OCI-LY1 (cell line): Measurements from ENCODE around the gene SELENOO.

ENCODE experiments used
- H2AFZ ChIP-seq: fragments of 200-600 bp; sonication (generic), shearing (Covaris generic); 2 replicates; pipeline ENCODE4 v1.6.0; 2014; ENCODE audit warnings: antibody characterized with exemption, mild to moderate bottlenecking, low read length
- H3F3A ChIP-seq: fragments of 200-600 bp; sonication (generic), shearing (Covaris generic); 2 replicates; pipeline ENCODE4 v1.6.0; 2014; ENCODE audit warnings: mild to moderate bottlenecking, antibody characterized with exemption, low read length, moderate library complexity; ENCODE audit not compliant: insufficient read depth
- H3K27ac ChIP-seq: fragments of 200-600 bp; sonication (generic); 2 replicates; pipeline ENCODE4 v1.5.1; 2014; ENCODE audit warnings: low read length, mixed run types, mild to moderate bottlenecking, low read depth; ENCODE audit not compliant: poor library complexity, severe bottlenecking
- H3K27me3 ChIP-seq: fragments of 200-600 bp; sonication (generic); 2 replicates; pipeline ENCODE4 v1.6.0; 2014; ENCODE audit warnings: antibody characterized with exemption, mild to moderate bottlenecking, low read length, moderate library complexity; ENCODE audit not compliant: insufficient read depth
- H3K36me3 ChIP-seq: fragments of 200-600 bp; sonication (generic); 2 replicates; pipeline ENCODE4 v1.6.1; 2014; ENCODE audit warnings: mild to moderate bottlenecking, antibody characterized with exemption, low read length, moderate library complexity, mixed read lengths; ENCODE audit not compliant: insufficient read depth
- H3K4me1 ChIP-seq: fragments of 200-600 bp; sonication (generic); 2 replicates; pipeline ENCODE4 v1.5.1; 2014; ENCODE audit warnings: mild to moderate bottlenecking, low read length, moderate library complexity; ENCODE audit not compliant: insufficient read depth, severe bottlenecking
- H3K4me2 ChIP-seq: fragments of 200-600 bp; sonication (generic), shearing (Covaris generic); 2 replicates; pipeline ENCODE4 v1.6.1; 2014; ENCODE audit warnings: low read length
- H3K4me3 ChIP-seq: fragments of 200-600 bp; sonication (generic); 2 replicates; pipeline ENCODE4 v1.5.1; 2014; ENCODE audit warnings: low read length, low read depth, mild to moderate bottlenecking, mixed read lengths; ENCODE audit not compliant: poor library complexity, severe bottlenecking
- H3K79me2 ChIP-seq: fragments of 200-600 bp; shearing (Covaris generic); 2 replicates; pipeline ENCODE4 v1.6.1; 2016; ENCODE audit warnings: mixed run types, low read length, mixed read lengths; ENCODE audit not compliant: insufficient read depth
- H3K9ac ChIP-seq: fragments of 200-600 bp; sonication (generic), shearing (Covaris generic); 2 replicates; pipeline ENCODE4 v1.6.1; 2014; ENCODE audit warnings: mild to moderate bottlenecking, low read length, mixed read lengths
- H3K9me2 ChIP-seq: fragments of 200-600 bp; sonication (generic), shearing (Covaris generic); 2 replicates; pipeline ENCODE4 v1.6.1; 2014; ENCODE audit warnings: low read depth, mild to moderate bottlenecking, low read length, mixed read lengths
- H3K9me3 ChIP-seq: fragments of 200-600 bp; shearing (Covaris generic); 2 replicates; pipeline ENCODE4 v1.6.1; 2014; ENCODE audit warnings: low read length, mixed read lengths
- H4K20me1 ChIP-seq: fragments of 200-600 bp; sonication (generic), shearing (Covaris generic); 2 replicates; pipeline ENCODE4 v1.6.0; 2016; ENCODE audit warnings: mild to moderate bottlenecking, low read length; ENCODE audit not compliant: insufficient read depth
- EZH2 ChIP-seq: fragments of 200-600 bp; sonication (generic), shearing (Covaris generic); IDR thresholded peaks from 2 replicates; pipeline ENCODE4 v1.8.0; 2017; ENCODE audit warnings: borderline replicate concordance, mixed run types, mild to moderate bottlenecking, antibody characterized with exemption, low read length, moderate library complexity, mixed read lengths
- TF ChIP-seq, protein P1 (sequence below): fragments of 200-600 bp; sonication (generic), shearing (Covaris generic); IDR thresholded peaks from 2 replicates; pipeline ENCODE4 v1.5.1; 2017; ENCODE audit warnings: mild to moderate bottlenecking, antibody characterized with exemption, low read length, moderate library complexity, mixed read lengths

The SELENOO gene

DNA sequence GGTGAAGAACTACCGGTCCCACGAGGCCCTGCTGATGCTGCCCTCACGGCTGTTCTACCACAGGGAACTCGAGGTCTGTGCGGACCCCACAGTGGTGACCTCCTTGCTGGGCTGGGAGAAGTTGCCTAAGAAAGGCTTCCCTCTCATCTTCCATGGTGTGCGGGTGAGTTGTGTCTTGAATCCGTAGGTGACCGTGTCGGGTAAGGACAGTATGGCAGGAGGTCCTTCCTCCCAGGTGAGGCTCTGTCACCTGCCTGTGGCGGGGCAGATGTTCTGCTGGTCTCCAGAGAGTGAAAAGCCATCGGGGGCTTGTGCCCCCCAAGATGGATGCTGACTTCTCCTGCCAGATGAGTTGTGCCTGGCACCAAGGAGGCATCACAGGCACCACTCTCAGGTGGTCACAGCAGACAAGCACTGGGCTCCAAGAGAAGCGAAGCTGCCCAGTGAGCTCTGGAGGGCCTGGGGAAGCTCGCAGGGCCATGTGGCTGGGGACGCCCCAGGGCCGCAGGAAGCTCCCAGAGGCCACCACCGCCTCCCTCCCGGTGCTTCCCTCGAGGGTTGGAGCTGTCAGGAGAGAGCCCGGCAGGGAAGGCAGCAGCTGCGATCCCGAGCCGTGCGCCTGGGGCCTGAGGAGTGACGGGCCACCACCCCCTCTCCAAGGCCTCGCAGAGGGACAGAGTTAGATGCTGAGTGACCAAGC is 47.6 kb upstream of the SELENOO start:
- no peak overlapping the region for H3K9ac ChIP-seq
- peaks cover 10% of the 10 kb centered on the region for H3K4me1 ChIP-seq
- H2AFZ ChIP-seq, result no peak overlapping the region
- H4K20me1 ChIP-seq, result no peaks in the 10 kb centered on the region
- no peaks in the 10 kb centered on the region for H3F3A ChIP-seq
- TF ChIP-seq, protein P1, sequence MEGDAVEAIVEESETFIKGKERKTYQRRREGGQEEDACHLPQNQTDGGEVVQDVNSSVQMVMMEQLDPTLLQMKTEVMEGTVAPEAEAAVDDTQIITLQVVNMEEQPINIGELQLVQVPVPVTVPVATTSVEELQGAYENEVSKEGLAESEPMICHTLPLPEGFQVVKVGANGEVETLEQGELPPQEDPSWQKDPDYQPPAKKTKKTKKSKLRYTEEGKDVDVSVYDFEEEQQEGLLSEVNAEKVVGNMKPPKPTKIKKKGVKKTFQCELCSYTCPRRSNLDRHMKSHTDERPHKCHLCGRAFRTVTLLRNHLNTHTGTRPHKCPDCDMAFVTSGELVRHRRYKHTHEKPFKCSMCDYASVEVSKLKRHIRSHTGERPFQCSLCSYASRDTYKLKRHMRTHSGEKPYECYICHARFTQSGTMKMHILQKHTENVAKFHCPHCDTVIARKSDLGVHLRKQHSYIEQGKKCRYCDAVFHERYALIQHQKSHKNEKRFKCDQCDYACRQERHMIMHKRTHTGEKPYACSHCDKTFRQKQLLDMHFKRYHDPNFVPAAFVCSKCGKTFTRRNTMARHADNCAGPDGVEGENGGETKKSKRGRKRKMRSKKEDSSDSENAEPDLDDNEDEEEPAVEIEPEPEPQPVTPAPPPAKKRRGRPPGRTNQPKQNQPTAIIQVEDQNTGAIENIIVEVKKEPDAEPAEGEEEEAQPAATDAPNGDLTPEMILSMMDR, result no peak
- TF ChIP-seq EZH2, result no peak
- H3K4me2 ChIP-seq, result no peak overlapping the region
- H3K27ac ChIP-seq, result no peak overlapping the region
- H3K27me3 ChIP-seq, result peaks cover 17% of the 10 kb centered on the region; the same call in 1 of the 2 replicates
- H3K9me3 ChIP-seq, result no peaks in the 10 kb centered on the region
- no peaks in the 10 kb centered on the region for H3K36me3 ChIP-seq
- H3K79me2 ChIP-seq, result no peaks in the 10 kb centered on the region
- no peaks in the 10 kb centered on the region for H3K9me2 ChIP-seq
- H3K4me3 ChIP-seq, result no peak overlapping the region

DNA sequence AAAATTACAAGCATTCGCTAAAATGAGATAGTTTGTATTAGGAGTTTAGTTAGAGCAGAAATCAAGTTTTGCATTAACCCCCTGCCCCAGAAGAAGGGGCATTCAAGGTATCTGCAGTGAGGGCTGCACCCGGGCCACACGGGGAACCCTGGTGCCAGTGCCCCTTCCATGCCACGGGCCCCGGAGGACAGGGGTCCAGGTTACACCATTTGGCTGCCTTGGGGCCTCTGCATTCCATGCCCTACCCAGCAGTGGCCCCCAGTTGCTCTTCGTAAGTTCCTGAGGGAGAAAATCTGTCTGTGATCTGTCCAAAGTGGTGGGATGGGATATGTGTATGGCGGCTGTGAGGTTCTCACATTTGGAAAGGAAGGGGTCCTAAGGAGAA is 47.1 kb upstream of the SELENOO start:
- TF ChIP-seq EZH2, result no peak
- TF ChIP-seq, protein P1, result no peak
- no peak overlapping the region for H2AFZ ChIP-seq
- H3K9ac ChIP-seq, result no peak overlapping the region
- no peaks in the 10 kb centered on the region for H3F3A ChIP-seq
- H3K4me3 ChIP-seq, result no peak overlapping the region
- no peaks in the 10 kb centered on the region for H3K9me3 ChIP-seq
- H3K27me3 ChIP-seq, result peaks cover 17% of the 10 kb centered on the region; the same call in 1 of the 2 replicates
- no peak overlapping the region for H3K27ac ChIP-seq
- H3K4me2 ChIP-seq, result no peak overlapping the region
- no peaks in the 10 kb centered on the region for H3K9me2 ChIP-seq
- no peaks in the 10 kb centered on the region for H4K20me1 ChIP-seq
- H3K79me2 ChIP-seq, result no peaks in the 10 kb centered on the region
- no peaks in the 10 kb centered on the region for H3K36me3 ChIP-seq
- H3K4me1 ChIP-seq, result peaks cover 8% of the 10 kb centered on the region

DNA sequence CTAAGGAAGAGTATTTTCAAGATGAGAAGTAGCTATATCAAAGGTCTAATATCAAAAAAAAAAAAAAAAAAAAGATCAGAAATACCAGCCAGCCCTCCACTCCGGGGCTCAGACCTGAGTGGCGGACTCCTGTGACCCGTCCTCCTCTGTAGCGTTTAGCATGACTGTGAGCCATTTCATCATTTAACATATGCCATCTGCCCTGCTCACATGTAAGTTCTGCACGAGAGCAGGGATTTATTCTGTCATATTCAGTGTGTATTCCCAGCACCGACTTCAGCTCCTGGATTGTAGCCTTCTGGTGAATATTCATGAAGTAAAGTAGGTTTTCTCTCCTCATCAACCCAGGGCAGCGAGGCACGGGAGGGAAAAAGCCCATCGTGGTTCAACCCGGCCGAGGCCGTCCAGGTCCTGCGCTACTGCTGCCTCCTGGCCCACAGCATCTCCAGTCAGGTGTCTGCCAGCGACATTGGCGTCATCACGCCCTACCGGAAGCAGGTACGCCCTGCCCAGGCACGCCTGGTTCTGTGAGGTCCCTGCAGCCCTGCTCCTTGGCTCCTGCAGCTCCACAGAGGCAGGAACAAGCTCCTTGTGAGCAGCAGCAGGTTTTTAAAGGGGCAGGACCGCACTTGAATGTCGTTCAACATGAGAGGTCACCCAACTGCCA is 43.0 kb upstream of the SELENOO start:
- Histone ChIP-seq H4K20me1 (no peaks in the 10 kb centered on the region), H3K9me2 (no peaks in the 10 kb centered on the region), H3F3A (no peaks in the 10 kb centered on the region), H3K27ac (no peak overlapping the region), H3K4me2 (no peak overlapping the region), H3K9me3 (no peaks in the 10 kb centered on the region), H3K79me2 (no peaks in the 10 kb centered on the region), H3K27me3 (0 out of 2 replicates have a peak, but pooled peaks cover 9% of the 10 kb centered on the region), H3K36me3 (no peaks in the 10 kb centered on the region), H3K4me3 (no peak overlapping the region), H3K4me1 (no peaks in the 10 kb centered on the region), H2AFZ (no peak overlapping the region), H3K9ac (no peak overlapping the region)
- TF ChIP-seq, protein P1, result no peak
- TF ChIP-seq EZH2, result no peak
